ENCODE results near the gene UBC.
"Not testable (repeated sequence)": the region's sequence is repeated elsewhere in the genome, so short reads cannot be mapped to it uniquely, and the experiment has no call there.

UBC gene

DNA sequence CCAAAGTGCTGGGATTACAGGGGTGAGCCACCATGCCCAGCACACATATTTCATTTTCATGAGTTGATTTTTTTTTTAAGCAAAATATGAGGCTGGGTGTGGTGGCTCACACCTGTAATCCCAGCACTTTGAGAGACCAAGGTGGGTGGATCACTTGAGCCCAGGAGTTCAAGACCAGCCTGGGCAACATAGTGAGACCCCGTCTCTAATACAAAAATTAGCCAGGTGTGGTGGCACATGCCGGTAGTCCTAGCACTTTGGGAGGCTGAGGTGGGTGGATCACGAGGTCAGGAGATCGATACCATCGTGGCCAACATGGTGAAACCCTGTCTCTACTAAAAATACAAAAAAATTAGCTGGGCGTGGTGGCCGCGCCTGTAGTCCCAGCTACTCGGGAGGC is 17.1 kb upstream of the UBC start:
- not testable (repeated sequence) for DNase-seq (ENCODE audit: low read depth in 3 of 3)

DNA sequence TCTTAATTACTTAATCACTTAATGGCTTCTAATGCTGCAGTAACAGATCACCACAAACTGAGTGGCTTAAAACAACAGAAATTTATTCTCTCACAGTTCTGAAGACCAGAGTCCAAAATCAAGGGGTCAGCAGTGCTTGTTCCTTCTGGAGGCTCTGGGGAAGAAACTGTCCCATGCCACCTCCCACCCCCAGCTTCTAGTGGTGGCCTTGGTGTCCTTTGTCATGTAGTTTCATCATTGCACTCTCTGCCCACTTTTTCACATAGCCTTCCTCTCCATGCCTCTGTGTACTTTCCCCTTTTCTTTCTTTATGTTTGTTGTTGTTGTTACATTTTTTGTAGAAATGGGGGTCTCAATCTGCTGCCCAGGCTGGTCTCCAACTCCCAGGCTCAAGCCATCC is 16.1 kb upstream of the UBC start:
- DNase-seq (ENCODE audit: low read depth in 3 of 3) = no peak

DNA sequence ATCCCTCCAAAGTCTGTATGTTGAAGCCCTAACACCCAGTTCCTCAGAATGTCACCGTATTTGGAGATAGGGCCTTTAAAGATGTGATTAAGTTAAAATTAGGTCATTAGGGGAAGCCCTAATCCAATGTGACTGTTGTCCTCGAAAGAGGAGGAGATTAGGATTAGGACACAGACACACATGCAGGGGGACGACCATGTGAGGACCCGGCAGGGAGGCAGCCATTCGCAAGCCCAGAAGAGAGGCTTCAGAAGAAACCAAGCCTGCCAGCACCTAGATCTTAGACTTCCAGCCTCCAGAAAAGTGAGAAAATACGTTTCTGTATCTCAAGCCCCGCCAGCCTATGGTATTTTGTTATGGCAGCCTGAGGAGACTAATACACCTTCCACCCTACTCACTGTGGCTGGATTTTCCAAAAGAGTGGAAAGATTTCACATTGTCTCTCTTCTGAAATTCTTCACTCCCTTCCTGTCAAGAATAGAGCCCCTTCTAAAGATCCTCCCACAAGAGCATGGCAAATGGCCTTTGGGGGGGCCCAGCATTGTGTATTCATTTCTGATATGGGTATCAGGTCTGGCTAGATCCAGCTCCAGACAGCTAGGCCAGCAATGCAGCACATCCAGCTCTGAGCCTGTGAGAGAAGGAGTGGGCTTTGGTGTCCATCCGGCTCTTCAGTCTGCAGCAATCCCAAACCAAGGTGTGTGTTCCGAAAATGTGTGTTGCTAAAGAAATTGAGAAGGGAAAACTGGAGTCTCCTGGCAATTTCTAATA is 15.4 kb upstream of the UBC start:
- no peak for DNase-seq (ENCODE audit: low read depth in 3 of 3)

DNA sequence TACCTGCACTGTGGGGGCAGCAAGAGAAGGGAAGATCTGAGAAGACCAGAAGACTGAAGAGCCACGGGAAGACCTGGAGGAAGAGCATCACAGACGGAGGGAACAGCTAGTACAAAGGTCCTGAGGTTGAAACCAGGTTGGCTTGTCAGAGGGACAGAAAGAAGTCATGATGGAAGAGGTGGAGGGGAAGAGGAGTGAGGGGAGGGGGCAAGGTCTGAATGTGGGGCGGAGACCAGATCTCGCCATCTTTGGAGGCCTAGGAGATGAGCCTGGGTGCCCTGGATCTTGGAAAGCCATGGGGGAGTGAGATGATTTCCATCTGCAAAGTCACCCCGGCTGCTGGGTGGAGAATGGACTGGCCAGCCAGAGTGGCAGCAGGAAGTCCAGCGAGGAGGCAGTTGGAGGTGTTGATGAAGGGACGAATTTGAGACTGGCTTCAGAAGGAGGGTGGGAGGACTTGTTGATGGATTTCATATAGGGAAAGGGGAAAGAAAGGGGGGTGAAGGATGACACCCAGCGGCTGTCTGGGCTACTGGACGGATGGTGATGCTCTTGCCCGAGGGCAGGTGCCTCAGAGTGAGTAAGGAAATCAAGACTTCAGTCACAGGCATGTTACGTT is 14.6 kb upstream of the UBC start:
- DNase-seq (ENCODE audit: low read depth in 3 of 3) = no peak

DNA sequence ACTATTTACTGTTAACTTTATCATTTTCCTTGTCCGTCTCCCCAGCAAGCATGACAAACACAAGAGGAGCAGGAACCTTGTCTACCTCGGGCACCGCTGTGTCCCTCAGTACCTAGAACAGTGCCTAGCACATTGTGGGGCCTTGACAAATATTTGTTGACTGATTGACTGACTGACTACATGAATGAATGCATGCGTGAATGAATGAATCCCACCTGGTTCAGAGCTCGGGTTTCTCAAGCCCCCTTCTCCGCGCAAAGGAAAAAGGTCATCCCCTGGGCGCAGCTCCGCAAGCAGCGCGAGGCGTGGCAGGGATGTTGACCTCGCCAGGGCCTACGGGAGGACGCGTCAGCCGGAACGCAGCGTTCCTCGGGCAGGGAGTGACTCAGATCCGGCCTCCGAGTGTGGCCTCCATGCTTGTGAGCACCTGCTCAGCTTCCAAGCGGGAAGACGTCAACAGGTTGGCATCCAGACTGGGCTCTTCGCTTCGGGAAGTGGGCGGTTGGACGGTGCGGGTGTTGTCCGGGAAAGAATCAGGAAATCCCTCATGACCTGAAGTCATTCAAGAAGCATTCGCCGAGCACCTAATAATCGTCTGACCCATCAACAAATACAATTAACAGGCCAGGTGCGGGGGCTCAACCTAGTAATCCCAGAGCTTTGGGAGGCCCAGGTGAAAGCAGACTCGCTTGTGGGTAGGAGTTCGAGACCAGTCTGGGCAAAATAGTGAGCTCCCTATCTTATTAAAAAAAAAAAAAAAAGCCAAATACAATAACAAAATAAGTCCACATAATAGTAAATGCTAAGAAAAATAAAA is 13.9 kb upstream of the UBC start:
- DNase-seq (ENCODE audit: low read depth in 3 of 3) = peak in 1 of 3 experiments; percentile 52

DNA sequence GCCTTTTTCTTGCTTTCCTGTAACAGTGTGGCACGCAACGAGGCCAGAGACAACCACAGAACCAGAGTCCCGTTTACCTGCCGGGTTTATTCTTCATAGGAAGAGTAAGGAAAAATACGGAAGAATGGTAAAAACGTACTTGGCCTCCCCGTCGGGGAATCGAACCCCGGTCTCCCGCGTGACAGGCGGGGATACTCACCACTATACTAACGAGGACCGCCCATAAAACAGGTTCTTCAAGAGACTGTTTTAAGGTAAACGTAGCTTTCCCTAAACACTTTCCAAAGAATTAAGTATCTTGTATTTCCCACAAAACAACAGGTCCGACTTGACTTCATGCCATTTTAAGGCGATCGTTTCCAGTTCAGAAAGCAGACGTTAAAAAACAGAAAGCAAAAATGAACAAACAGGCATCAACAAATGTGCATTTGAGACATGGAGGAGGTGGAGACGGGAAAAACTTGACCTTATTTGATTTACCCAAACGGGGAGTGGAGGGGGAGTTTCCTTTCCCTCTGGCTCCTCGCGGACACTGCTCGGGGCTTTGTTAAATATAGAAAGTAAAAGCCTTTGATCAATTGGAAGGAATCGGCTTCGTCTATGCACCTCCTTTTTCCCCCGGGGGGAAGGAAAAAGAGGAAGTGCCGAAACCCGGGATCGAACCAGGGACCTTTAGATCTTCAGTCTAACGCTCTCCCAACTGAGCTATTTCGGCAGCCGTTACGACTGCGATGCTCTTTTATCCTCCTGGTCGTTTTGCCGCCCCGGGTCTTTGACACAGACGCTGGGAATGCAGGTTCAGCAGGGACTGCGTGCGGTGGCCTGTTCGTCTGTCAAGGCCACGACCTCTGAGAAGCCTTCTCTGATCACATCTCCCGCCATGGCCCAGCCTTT is 13.0 kb upstream of the UBC start:
- DNase-seq (ENCODE audit: low read depth in 3 of 3) = peak; percentile 92 to 95 (median 94)

DNA sequence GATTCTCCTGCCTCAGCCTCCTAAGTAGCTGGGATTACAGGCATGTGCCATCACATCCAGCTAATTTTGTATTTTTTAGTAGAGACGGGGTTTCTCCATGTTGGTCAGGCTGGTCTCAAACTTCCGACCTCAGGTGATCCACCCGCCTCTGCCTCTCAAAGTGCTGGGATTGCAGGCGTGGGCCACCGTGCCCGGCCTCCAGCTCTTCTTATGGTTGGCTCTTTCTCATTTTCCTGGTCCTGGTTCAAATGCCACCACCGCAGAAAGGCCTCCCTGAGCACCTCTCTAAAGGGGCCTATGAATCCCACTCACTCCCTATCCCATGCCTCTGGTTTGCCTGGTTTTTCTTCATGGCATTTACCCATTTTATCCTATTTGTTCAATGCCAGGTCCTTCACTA is 11.3 kb upstream of the UBC start:
- DNase-seq (ENCODE audit: low read depth in 3 of 3) = not testable (repeated sequence)

DNA sequence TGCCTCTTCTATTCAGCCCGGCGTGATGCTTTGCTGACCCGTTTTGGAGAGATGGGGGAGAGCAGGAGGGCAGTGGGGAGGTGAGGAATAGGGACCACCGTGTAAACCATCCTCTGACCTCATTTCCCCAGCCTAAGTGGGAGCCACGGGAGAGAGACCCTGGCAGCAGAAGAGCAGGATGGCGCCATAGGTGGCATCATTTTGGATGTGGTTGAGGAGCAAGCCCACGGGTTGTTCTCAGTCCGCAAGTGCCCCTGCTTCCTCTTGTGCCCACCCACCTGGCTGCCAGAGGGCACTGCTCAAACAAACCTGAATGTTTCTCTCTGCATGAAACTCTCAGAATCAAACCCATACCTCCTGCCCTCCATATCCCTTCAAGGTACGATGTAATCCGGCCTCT is 10.7 kb upstream of the UBC start:
- no peak for DNase-seq (ENCODE audit: low read depth in 3 of 3)

DNA sequence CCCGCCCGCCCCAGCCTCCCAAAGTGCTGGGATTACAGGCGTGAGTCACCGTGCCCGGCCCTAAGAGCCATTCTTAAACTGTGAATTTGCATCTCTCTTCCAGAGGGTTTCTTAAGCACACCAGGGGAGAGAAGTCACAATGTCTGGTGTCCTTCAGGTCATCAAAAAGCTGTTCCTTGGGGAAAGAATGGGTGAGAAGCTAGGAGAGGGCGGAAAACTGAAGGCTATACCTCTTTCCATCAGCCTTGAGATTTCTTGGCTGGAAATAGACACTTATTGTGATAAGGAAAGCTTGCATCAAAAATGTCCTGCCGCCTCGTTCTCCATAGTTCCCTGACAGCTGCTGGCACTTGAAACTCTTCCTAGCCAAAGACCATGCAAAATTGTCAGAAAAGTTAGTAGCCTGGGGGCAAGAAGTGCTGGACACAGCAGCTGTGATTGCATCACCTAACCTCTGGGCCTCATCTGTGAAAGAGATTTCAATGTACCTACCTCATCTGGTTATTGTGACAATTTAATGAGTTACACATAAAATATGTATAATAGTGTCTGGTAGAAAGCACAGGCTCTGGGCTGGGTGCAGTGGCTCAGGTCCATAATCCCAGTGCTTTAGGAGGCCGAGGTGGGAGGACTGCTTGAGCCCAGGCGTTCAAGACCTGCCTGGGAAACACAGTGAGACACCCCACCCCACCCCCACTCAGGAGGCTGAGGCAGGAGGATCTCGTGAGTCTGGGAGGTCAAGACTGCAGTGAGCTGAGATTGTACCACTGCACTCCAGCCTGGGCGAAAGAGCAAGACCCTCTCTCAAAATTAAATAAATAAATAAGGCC is 9.7 kb upstream of the UBC start:
- DNase-seq (ENCODE audit: low read depth in 3 of 3) = no peak

DNA sequence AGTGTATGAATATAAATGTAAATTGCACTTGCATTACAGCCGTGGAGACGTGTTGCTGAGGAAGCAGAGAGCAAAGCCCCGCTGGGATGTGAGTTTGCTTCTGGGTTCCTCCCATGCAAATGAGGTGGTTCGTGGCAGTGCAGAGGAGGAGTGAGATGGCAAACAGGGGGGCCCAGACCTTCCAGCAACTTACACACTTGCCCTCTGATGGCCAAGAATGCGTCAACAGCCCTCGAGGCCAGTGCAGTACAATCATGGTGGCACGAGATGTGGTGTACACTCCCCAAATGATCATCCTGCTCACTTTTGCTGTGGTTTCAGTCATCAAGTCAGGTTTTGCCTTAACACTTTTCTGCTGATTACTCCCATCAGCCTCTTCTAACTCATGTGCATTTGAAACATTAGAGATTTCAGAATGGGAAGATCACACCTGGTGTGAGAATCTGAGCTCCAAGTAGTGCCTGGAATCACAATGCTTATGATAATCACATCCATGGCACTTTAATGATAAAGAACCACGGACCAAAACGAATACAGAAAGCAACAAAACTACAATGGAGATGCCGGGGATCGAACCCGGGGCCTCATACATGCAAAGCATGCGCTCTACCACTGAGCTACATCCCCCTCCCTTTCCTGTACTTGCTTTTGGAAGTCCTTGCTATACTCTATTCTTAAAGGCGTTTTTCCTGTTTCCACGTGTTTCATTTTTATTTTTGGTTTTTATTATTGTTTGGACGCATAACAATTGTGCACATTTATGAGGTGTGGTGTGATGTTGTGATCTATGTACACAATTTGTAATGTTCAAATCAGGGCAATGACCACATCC is 7.0 kb upstream of the UBC start:
- DNase-seq (ENCODE audit: low read depth in 3 of 3) = peak in 2 of 3 experiments; percentile 68 to 83

DNA sequence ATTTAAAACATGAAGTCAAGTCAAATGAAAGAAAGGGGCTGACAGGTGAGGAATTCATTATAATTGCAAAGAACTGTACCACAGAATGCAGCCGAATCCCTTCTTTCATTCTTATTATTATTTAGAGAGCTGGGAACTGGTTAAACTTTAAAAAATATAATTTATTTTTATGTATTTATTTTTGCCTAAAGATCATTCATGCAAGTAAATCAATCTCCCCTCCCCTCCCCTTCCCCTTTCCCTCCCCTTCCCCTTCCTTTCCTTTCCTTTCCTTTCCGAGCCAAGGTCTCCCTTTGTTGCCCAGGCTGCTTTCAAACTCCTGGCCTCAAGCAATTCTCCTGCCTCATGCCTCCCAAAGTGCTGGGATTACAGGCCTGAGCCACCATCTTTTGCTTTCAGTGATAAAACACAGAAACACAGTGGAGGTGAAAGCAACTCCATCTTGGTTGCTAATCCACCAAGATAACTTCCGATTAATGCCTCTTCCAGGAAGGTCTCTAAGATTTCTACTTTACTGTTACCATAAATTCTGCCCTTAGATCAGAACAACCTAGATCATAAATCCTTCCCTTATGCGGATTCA is 6.0 kb upstream of the UBC start:
- DNase-seq (ENCODE audit: low read depth in 3 of 3) = no peak

DNA sequence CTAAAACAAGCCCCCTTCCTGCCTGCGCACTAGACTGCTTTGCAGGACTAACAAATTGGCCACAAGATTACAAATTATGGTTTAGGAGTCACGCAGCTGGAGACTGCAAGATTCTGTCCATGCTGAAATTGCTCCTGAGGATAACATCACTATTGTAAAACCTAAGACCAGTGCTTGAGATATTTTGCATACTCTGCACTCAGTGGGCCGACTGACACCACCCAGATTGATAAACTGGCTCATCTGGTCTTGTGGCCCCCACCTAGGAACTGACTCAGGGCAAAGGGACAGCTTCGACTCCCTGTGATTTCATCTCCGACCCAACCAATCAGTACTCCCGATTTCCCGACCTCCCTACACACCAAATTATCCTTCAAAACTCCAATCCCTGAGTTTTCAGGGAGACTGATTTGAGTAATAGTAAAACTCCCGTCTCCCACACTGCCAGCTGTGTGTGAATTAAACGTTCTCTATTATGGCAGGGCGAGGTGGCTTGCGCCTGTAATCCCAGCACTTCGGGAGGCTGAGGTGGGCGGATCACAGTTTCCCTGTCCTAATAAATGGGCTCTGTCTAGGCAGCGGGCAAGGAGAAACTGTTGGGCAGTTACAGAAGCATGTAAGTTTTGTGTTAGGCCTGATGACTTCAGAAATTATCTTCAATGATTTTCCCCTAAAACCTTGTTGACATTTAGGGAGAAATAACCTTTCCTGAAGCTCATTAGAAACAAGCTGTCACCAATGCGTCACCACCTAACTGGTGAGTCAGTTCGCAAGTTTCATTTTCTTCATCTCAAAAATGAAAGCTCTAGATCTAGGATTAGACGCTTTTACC is 5.3 kb upstream of the UBC start:
- peak in 2 of 3 experiments; percentile 42 for DNase-seq (ENCODE audit: low read depth in 3 of 3)

DNA sequence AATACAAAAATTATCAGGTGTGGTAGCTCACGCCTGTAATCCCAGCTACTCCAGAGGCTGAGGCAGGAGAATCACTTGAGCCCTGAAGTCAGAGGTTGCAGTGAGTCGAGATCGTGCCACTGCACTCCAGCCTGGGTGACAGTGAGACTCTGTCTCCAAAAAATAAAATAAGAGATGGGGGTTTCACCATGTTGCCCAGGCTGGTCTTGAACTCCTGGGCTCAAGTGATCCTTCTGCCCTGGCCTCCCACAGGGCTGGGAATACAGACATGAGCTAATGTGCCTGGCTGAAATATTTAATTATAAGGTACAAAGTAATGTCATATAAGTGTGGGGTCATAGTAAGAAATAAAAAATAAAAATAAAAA is 4.2 kb upstream of the UBC start:
- not testable (repeated sequence) for DNase-seq (ENCODE audit: low read depth in 3 of 3)

DNA sequence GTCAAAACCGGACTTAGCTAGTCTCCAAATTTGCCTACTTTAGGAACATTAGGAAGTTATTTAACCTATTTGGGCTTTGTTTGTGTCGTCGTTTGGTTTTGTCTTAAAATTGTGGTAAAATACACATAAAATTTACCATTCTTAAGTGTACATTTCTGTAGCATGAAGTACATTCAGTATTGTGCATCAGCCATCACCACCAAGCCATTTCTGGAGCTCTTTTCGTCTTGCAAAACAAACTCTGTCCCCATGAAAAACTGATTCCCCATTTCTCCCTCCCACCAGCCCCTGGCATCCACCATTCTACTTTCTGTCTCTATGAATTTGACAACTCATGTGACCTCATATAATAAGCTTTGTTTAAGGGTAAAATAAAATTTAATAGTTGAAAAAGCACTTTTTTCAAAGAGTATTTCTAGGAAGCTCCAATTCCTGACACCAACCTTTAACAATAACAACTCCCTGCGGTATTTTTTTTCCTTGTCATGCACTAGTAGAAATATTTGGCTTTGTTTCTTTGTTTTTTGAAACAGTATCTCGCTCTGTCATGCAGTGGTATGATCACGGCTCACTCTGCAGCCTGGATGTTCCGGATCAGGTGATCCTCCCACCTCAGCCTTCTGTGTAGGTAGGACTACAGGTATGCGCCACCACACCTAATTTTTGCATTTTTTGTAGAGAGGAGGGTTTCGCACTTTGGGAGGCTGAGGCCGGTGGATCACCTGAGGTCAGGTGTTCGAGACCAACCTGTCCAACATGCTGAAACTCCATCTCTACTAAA is 3.6 kb upstream of the UBC start:
- no peak for DNase-seq (ENCODE audit: low read depth in 3 of 3)

DNA sequence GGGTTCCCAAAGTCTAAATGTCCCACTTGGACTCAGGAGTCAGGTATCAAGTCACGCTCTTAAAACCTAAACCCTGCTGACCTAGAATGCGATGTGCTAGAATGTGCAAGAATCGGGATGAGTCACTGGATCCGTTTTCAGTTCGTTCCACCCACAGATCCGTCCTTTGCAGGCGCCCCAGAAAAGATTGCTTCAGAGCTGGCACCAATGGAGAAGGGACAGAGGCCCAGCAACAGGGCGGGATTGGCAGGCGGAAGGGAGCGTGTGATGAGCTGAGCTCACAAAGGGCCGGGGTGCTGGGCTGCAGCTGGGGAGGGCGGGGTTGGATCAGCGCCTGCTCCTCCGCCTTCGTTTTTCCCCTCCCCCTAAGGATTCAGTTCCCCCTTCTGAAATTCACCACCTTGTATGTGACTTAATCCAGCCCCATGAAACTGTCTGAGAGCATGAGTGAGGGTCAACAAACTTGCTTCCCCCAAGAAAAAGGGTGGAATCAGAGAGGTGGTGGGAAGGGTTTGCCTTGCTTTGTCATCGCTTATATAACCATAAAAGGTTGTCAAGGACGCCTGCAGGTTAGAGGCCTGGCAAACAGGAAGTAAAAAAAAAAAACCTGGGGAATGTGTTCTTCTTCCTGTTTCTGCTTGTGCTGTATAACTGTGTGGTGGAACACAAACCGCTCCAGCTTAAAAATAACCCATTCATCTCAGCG is 2.8 kb upstream of the UBC start:
- peak; percentile 80 to 91 (median 85) for DNase-seq (ENCODE audit: low read depth in 3 of 3)

DNA sequence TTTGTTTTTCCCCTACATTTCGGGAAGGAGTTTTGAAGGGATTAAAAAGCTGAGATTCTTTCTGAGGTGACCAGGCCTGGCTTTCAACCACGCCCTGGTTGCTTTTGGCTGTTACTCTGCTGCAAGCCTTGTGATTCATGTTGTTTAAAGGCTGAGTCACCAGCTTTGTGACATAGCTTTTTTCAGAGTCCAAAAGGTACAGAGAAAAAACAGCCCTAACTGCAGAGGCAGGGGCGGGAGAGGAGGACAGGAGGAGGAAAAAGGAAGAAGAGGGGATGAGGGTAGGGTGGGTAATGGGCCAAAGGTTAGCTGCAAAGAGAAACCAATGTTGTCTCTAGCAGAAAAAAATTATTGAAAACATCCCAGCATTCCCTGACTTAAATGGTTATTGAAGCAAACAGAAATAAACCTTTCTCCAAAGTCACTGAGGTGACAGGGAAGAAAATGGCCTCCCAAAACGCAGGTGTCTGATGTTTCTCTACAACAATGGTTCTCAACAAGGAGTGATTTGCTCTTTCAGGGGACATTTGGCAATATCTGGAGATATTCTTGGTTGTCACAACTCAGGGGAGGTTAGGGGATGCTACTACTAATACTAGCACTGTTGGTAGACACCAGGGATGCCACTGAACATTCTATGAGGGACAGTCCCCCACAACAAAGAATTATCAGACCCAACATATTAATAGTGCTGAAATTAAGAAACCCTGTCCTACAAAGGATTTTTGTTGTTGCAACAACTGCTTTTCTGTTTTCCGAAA is 2.1 kb upstream of the UBC start:
- peak in 1 of 3 experiments; percentile 32 for DNase-seq (ENCODE audit: low read depth in 3 of 3)

Data from stimulated activated CD4-positive, alpha-beta T cell treated with anti-CD3 and anti-CD28 coated beads, TNF-alpha, amount 100 ng/mL, for 24 hours (primary cell).